Heart left ventricle (tissue), 16 donors: ENCODE data around the gene CCDC201. TPM values are rescaled to one million over a fixed set of nuclear protein-coding genes. Genes with fewer than 3 reads are reported as not detected.

Source experiments
- ATAC-seq, 4 donors: fragments of 200-7000 bp; cut with Tn5 transposase; one replicate each; pipeline ENCODE4 v1.9.1; 2020 to 2022; ENCODE audit warnings: moderate library complexity in 4 of 4, mild to moderate bottlenecking in 3 of 4, moderate number of reproducible peaks in 1 of 4
- DNase-seq, 5 donors: peaks; one replicate each; pipeline ENCODE4 v3.0.0-alpha.2; 2020
- H3K27ac ChIP-seq, 12 donors: fragments of 200-600 bp; sonication (generic) in 4 of 12; one replicate each; pipeline versions ENCODE4 v1.5.0 to v1.8.0; 2016 to 2022; ENCODE audit warnings: mild to moderate bottlenecking in 2 of 12
- H3K27me3 ChIP-seq, 9 donors: fragments of 200-600 bp; sonication (generic) in 2 of 9; one replicate each; pipeline versions ENCODE4 v1.5.1 to v1.8.0; 2016 to 2022; ENCODE audit warnings: mild to moderate bottlenecking in 3 of 9
- H3K36me3 ChIP-seq, 9 donors: fragments of 200-600 bp; sonication (generic) in 2 of 9; one replicate each; pipeline versions ENCODE4 v1.5.0 to v1.8.0; 2018 to 2022; ENCODE audit warnings: mild to moderate bottlenecking in 2 of 9
- H3K4me1 ChIP-seq, 12 donors: fragments of 200-600 bp; sonication (generic) in 4 of 12; one replicate each; pipeline versions ENCODE4 v1.5.0 to v1.8.0; 2016 to 2022; ENCODE audit warnings: mild to moderate bottlenecking in 3 of 12
- H3K4me3 ChIP-seq, 12 donors: fragments of 200-600 bp; sonication (generic) in 4 of 12; one replicate each; pipeline versions ENCODE4 v1.5.0 to v1.8.0; 2017 to 2022; ENCODE audit warnings: mild to moderate bottlenecking in 9 of 12, moderate library complexity in 4 of 12
- H3K9me3 ChIP-seq, 12 donors: fragments of 200-600 bp; sonication (generic) in 4 of 12; one replicate each; pipeline versions ENCODE4 v1.5.0 to v1.8.0; 2016 to 2022; ENCODE audit warnings: mild to moderate bottlenecking in 1 of 12
- POLR2A ChIP-seq, 2 donors: fragments of 450-650 bp; IDR thresholded peaks; one replicate each; pipeline ENCODE4 v1.6.1; 2017; ENCODE audit warnings: antibody characterized with exemption in 2 of 2, mild to moderate bottlenecking in 2 of 2, moderate library complexity in 2 of 2
- WGBS, 4 donors: extraction: QIAGEN DNeasy Blood & Tissue Kit in 2 of 4; methylation state at CpG; one replicate each; pipeline versions ENCODE4 v1.1.5 to v1.1.7; 2013 to 2018; 5-methylcytosine and 5-hydroxymethylcytosine counted together
- intact Hi-C, 10 donors: fragments of 100-400 bp; cut with DNase I; formaldehyde crosslinking; loops; one replicate each; pipeline versions ENCODE4 v1.11.1 to v1.14.2; 2022
- polyA plus RNA-seq, 2 donors: library from polyadenylated mRNA; stranded (reverse); fragments of 200-250 nt; gene quantifications; one replicate each; pipeline ENCODE4 v1.2.3, GENCODE V29; 2013
- total RNA-seq, 9 donors: library from RNA; depleted of rRNA in 2 of 9; stranded (reverse); fragments of >200 nt in 2 of 9; fragmentation: NEBNext Ultra II Directional in 3 of 9; extraction: Animal tissue kit (Norgen Biotek cat#: 25700) in 3 of 9; gene quantifications; one replicate each; pipeline versions ENCODE4 v1.1.0 to v1.2.4, GENCODE V29; 2016 to 2023
- TF ChIP-seq, protein P1 (sequence below), 12 donors: fragments of 200-600 bp; sonication (generic) in 4 of 12; IDR thresholded peaks; one replicate each; pipeline versions ENCODE4 v1.5.0 to v1.8.0; 2018 to 2022; ENCODE audit warnings: antibody characterized with exemption in 12 of 12, mild to moderate bottlenecking in 5 of 12
- donor health status: ischemic (EF 13 %, LVEDD 7.1; RV severe dilation, severe dysfunction).
- donor health status: healthy with polysubstance abuse.
- donor health status: DM: no; HTN: yes; CAD: no.
- donor health status: DM: no; HTN: no; CAD: no.
- donor health status: ischemic (EF 25% LVEDD 6.9; RV normal size, moderate dysfunction).
- donor health status: ischemic (EF 25% LVEDD 5.7; RV mildly dilated, moderate dysfunction).
- donor health status: healthy.
- donor health status: DM: yes; HTN: yes; CAD: no.
- donor health status: ischemic (EF 35%, LVEDD 5.7; RV mildly dilated, moderate dysfunction).
- donor health status: nonischemic (EF 11% LVEDD 7.7; RV severe dilation, severe dysfunction).
- donor health status: DM: yes; HTN: yes; CAD: no.
- donor health status: PGD.
- donor health status: ischemic (EF 29% LVEDD 5.4; RV normal size, mild dysfunction).
- donor health status: nonischemic (EF 23%, LVEDD 6.1; RV moderate dilation, normal function).

The CCDC201 gene
- total and polyA plus RNA-seq, 11 donors = not detected

DNA sequence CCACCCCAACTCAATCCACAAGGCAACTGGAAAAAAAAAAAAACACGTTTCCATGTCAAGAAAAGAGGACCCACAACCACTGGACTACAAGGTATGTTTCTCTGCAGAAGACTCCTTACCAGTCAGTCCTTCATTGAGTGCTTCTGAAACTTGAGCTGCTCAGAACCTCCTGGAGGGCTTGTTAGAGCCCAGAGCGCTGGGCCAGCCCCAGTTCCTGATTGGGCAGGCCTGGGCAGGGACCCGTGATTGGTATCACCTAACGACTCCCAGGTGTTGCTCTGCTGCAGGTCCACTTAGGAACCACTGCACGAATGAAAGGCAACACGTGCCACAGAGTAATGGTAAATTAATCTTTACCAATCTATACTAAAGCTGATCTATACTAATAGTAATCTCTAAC is 473 bp upstream of the CCDC201 start:
- Histone ChIP-seq H3K4me3 (no peak overlapping the region), H3K27ac (no peak overlapping the region), H3K4me1 (no peaks in the 10 kb centered on the region), H3K27me3 (peaks cover 0 to 3% (median 0%) of the 10 kb centered on the region in 9 donors), H3K9me3 (peaks cover 0 to 9% (median under 1%) of the 10 kb centered on the region in 12 donors), H3K36me3 (no peaks in the 10 kb centered on the region)
- no peak for DNase-seq
- 85 to 93% (median 87%) methylated on average over 6 of the region's 6 CpGs for WGBS, 4 donors
- no peak for ATAC-seq
- TF ChIP-seq, protein P1, sequence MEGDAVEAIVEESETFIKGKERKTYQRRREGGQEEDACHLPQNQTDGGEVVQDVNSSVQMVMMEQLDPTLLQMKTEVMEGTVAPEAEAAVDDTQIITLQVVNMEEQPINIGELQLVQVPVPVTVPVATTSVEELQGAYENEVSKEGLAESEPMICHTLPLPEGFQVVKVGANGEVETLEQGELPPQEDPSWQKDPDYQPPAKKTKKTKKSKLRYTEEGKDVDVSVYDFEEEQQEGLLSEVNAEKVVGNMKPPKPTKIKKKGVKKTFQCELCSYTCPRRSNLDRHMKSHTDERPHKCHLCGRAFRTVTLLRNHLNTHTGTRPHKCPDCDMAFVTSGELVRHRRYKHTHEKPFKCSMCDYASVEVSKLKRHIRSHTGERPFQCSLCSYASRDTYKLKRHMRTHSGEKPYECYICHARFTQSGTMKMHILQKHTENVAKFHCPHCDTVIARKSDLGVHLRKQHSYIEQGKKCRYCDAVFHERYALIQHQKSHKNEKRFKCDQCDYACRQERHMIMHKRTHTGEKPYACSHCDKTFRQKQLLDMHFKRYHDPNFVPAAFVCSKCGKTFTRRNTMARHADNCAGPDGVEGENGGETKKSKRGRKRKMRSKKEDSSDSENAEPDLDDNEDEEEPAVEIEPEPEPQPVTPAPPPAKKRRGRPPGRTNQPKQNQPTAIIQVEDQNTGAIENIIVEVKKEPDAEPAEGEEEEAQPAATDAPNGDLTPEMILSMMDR (IDR thresholded peaks at IDR 0.05) = no peak
- no peak for TF ChIP-seq POLR2A (IDR thresholded peaks at IDR 0.05)
- intact Hi-C loops = no loop called here

DNA sequence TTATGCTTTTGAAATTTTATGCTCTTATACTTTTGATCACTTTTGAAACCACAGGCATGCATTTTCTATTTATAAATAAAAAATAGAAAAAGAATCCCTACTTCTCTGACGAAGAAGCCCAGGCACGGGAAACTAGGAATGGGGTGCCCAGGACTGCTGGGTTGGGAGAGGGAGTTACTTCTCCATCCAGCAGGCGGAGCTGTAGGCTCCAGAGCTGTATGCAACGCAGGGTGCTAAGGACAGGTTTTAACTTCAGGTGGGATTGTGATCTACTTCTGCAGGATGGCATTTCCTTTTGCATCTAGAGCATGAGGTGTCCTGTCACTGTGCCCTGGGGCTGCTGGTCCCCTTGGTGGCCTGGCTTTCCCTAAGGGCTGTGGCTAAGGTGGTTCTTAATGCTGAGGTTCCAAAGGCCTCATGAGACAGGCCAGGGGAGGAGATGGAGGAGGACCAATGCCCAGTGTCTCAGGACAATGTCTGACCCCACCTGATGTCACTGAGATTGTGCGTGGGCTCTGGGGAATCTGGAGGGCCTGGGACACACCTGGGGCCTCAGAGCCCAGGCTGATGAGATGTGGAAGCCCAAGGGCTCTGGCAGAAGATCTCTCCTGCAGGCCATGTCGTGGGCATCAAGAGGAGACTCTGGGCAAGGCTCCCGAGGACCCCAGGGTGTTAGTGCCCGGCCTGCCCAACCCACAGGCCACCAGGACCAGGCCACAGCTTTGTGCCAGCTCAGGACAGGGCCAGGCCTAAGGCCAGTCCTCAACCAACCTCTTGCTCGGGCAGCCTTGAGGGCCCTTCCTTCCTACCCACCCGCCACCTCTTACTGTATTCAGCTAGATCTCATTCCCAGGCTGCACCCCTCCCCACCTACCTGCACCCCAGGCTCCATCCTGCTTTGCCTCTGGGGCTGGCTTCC is 507 bp downstream of the CCDC201 start:
- Histone ChIP-seq H3K27ac (no peak overlapping the region), H3K36me3 (no peaks in the 10 kb centered on the region), H3K4me1 (no peaks in the 10 kb centered on the region), H3K9me3 (peaks cover 0 to 9% (median 0%) of the 10 kb centered on the region in 12 donors), H3K4me3 (no peak overlapping the region), H3K27me3 (peaks cover 0 to 3% (median 0%) of the 10 kb centered on the region in 9 donors)
- ATAC-seq = peak in 1 of 4 donors; percentile 23
- intact Hi-C loops = no loop called here
- TF ChIP-seq, protein P1 (IDR thresholded peaks at IDR 0.05) = peak in 7 of 12 donors; percentile 8 to 41 (median 25)
- TF ChIP-seq POLR2A (IDR thresholded peaks at IDR 0.05) = no peak
- whole genome bisulfite sequencing, 4 donors = 62 to 81% (median 69%) methylated on average over 9 to 10 of the region's 10 CpGs
- no peak for DNase-seq

DNA sequence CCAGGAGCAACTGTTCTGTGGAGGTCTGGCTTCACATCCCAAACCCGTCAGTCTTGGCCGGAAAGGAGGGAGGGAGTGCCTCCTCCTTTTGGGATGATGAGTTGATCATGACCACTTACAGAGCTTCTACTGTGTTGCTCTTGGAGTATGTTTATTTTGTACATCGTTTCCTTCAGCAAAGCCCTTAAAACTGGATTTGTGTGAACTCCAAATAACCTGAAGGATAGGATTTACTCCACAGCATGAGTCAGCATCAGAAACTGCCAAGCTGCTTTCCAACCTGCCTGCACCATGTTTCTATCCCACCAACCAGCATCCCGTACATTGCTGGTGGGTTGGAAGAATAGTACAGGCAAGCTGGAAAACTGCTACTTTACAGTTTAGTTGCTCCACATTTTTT is 3.5 kb downstream of the CCDC201 start:
- TF ChIP-seq POLR2A (IDR thresholded peaks at IDR 0.05) = no peak
- TF ChIP-seq, protein P1 (IDR thresholded peaks at IDR 0.05) = no peak
- H3K9me3 ChIP-seq = peaks cover 0 to 9% (median 0%) of the 10 kb centered on the region in 12 donors
- intact Hi-C loops = loop anchor here in 2 of 10 donors (10.0 kb wide), 1 partner anchor 715 kb away; the partner anchor contains the start of gene RAMP3 (in 2 of the 2)
- DNase-seq (no peak), ATAC-seq (no peak)
- H3K4me3 ChIP-seq = no peak overlapping the region
- no peak overlapping the region for H3K27ac ChIP-seq
- peaks cover 0 to 3% (median 0%) of the 10 kb centered on the region in 9 donors for H3K27me3 ChIP-seq
- H3K4me1 ChIP-seq = no peaks in the 10 kb centered on the region
- 67 to 80% (median 79%) methylated on average over 4 of the region's 4 CpGs for WGBS, 4 donors
- no peaks in the 10 kb centered on the region for H3K36me3 ChIP-seq

DNA sequence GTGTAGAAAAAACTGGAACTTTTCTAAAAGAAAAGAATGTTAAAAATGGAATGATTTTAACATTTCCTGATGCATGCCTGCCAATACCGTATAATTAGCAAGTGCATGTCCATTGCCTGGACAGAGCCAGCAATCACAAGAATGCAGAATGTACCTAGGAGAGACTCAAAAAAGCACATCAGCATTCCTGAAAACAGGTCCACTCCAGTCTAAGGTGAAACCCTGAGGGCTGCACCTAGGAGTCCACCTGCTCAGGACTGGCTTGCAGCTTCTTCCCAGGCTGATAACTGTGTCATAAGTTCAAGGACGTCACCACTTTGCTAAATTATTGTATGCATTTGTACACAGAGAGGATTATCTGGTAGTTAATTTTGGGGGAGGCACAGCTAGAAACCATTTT is 5.4 kb downstream of the CCDC201 start:
- no peak overlapping the region for H3K4me3 ChIP-seq
- no peak overlapping the region for H3K27ac ChIP-seq
- peaks cover 0 to 14% (median 0%) of the 10 kb centered on the region in 9 donors for H3K27me3 ChIP-seq
- H3K36me3 ChIP-seq = no peaks in the 10 kb centered on the region
- 54 to 71% (median 66%) methylated on average over 2 of the region's 2 CpGs for WGBS, 4 donors
- intact Hi-C loops = loop anchor here in 2 of 10 donors (10.0 kb wide), 1 partner anchor 713 kb away; the partner anchor contains the start of gene RAMP3 (in 2 of the 2)
- ATAC-seq (no peak), DNase-seq (no peak)
- TF ChIP-seq, protein P1 (IDR thresholded peaks at IDR 0.05) = no peak
- no peak for TF ChIP-seq POLR2A (IDR thresholded peaks at IDR 0.05)
- H3K4me1 ChIP-seq = no peaks in the 10 kb centered on the region
- peaks cover 0 to 9% (median 0%) of the 10 kb centered on the region in 12 donors for H3K9me3 ChIP-seq
